ENCODE results near the gene DOCK1.

The DOCK1 gene

GRCh38 chr10:127003032-127003685 lies 97.9 kb downstream of the DOCK1 start:
- in situ Hi-C loops (cut with HindIII; ENCODE audit: low sequenced_read_pairs) = no loop called here

GRCh38 chr10:127006453-127006852 lies 101.2 kb downstream of the DOCK1 start:
- in situ Hi-C loops (cut with HindIII; ENCODE audit: low sequenced_read_pairs) = no loop called here

GRCh38 chr10:127009366-127009765 lies 104.1 kb downstream of the DOCK1 start:
- in situ Hi-C loops (cut with HindIII; ENCODE audit: low sequenced_read_pairs) = no loop called here

DNA sequence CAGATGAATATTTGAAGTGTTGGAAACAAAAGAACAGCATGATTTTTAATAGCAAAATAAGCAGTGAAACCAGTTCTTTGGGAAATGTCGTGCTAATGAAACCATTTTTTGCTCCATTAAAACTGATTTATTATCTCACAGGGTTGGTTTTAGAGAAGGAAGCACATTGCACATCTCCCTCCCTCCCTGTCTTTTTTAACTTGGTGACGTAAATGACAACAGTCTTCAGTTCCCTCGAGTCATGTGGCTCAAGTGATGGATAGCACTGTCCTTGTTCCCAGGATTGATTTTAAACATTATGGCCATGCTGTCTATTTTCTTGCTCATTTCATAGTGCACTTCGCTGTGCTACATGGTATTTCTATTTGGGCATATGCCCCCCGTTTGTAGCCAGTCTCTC lies 105.9 kb downstream of the DOCK1 start:
- in situ Hi-C loops (cut with HindIII; ENCODE audit: low sequenced_read_pairs) = no loop called here

- in situ Hi-C loops (cut with HindIII; ENCODE audit: low sequenced_read_pairs) = no loop called here
These were observed 107.0 kb downstream of the DOCK1 start for GRCh38 chr10:127012071-127012768.

GRCh38 chr10:127012769-127013152 lies 107.5 kb downstream of the DOCK1 start:
- in situ Hi-C loops (cut with HindIII; ENCODE audit: low sequenced_read_pairs) = no loop called here

DNA sequence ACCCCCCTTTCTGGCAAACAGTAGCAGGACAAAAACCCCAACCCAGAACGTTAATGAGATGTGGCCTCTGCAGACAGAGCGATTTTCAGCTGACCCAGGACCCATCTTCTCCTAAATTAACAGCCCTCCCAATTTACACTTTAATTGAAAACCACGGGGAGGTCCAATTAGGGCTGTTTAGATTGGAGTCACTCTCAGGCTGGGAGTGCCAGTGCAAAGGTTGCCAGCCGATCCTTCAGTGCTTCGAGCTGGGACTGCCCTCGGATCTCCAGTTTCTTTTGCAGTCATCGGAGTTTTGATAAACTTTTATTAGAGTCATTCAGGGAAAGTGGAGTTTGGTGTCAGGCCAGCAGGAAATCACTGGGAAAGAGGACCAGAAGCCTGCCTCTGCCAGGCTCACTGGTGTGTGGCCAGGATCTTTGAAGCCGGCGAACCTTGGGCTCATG lies 108.0 kb downstream of the DOCK1 start:
- in situ Hi-C loops (cut with HindIII; ENCODE audit: low sequenced_read_pairs) = no loop called here

DNA sequence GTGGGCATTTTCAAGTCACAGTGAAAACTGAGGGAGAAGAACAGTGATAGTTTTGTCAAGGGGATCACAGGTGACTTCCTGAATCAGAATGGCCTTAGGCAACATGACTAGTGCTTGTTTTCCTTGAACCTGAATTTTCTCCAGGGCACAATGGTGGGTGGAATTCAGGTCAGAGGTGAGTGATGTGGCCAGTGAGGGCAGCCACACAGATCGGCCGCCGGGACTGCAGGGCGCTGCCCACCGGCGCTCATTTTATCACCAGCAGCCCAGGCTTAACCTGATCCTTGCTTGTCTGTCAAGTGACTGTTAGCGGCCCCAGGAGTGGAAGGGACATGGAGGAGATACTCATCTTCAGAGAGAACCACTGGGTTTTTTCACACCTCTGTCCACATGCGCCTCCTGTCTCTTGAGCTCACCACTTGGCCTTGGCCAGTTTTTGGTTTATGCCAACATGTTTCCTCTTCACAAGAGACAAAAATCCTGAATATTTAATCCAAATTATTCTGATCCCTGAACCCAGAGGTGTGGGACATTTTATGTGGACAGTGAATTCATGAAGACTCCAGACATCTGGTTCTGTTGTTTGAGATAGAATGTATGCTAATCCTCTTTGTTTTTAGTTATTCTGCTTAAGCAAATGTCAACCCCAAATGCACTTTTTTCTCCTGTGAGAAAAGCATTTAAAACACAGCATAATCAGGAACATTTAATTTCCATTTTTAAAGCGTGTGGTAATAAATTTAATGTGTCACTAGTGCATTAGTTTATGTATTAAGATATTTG lies 108.7 kb downstream of the DOCK1 start:
- in situ Hi-C loops (cut with HindIII; ENCODE audit: low sequenced_read_pairs) = no loop called here

GRCh38 chr10:127014671-127015070 lies 109.4 kb downstream of the DOCK1 start:
- in situ Hi-C loops (cut with HindIII; ENCODE audit: low sequenced_read_pairs) = no loop called here

DNA sequence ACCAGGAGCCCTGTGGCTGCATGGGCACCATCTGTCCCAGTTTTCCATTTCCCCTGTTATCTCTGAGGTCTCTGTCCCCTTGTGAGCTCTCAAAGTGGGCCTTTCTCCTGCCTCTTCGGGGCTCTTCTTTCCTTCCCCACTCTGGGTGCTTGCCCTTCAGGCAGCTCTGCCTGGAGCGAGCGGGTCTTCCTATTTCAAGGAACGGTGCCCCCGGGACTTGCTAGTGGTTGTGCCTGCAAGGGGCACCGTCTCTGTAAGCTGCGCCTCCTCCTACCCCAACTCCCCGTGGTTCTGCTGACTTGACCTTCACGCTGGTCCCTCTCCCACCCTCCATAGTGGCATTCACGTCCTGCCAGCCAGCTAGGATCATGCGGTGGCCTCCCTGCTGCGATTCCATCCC lies 110.1 kb downstream of the DOCK1 start:
- in situ Hi-C loops (cut with HindIII; ENCODE audit: low sequenced_read_pairs) = no loop called here

- in situ Hi-C loops (cut with HindIII; ENCODE audit: low sequenced_read_pairs) = no loop called here
These were observed 111.1 kb downstream of the DOCK1 start for GRCh38 chr10:127016331-127016730.

DNA sequence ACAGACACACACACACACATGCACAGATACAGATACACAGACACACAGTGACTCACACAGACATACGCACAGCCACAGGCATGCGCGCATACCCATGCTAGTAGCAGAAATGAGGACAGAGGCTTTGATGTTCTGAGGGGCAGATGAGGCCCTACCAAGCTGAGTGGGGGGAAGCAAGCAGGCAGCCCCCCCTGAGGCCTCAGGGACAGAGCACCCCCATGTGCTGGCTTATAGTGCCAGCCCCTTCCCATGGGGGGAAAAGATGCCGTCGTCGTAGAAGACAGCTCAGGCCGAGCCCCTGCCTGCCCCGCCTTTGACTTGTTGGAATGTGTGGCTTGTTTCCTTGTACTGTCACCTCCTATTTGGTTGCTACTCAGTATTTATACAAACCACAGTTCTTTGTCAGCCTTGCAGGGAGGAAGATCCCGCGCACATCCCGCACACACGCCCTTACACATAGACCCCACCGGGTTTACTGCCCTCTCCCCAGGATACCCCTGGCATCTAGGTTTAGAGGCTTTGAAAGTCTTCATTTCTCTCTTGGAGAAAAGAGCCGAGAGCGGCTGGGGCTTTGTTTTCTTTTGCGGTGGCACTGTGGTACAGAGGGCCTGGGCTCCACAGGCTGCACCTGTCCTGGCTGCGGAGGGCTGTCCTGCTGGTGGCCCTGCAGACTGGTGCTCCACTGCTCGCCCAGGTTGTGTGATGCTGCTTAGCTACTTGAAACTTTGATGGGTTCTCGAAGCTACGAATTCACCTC lies 112.5 kb downstream of the DOCK1 start:
- in situ Hi-C loops (cut with HindIII; ENCODE audit: low sequenced_read_pairs) = no loop called here

- in situ Hi-C loops (cut with HindIII; ENCODE audit: low sequenced_read_pairs) = no loop called here
These were observed 113.0 kb downstream of the DOCK1 start for GRCh38 chr10:127018298-127018650.

- in situ Hi-C loops (cut with HindIII; ENCODE audit: low sequenced_read_pairs) = no loop called here
These were observed 113.5 kb downstream of the DOCK1 start for GRCh38 chr10:127018766-127019165.

- in situ Hi-C loops (cut with HindIII; ENCODE audit: low sequenced_read_pairs) = no loop called here
These were observed 115.0 kb downstream of the DOCK1 start for GRCh38 chr10:127020260-127020659.

DNA sequence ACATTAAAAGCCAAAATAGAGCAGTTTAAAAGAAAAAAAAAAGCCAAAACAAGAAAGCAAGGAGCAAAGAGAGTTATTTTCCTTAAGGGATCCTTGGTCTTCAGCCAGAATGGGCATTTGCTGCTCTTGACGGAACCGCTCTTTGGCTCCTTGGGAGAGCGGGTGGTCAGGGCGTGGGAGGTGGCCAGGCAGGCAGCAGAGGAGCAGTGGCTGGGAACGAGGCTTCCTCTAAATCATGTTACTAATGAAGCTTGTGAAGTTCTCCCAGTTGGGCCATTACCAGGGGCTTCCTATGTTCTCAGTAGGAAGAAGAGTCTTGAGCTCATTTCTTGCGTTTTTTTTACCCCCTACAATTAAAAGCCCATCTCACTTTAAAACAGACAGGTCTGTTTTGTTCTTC lies 116.6 kb downstream of the DOCK1 start:
- in situ Hi-C loops (cut with HindIII; ENCODE audit: low sequenced_read_pairs) = no loop called here

DNA sequence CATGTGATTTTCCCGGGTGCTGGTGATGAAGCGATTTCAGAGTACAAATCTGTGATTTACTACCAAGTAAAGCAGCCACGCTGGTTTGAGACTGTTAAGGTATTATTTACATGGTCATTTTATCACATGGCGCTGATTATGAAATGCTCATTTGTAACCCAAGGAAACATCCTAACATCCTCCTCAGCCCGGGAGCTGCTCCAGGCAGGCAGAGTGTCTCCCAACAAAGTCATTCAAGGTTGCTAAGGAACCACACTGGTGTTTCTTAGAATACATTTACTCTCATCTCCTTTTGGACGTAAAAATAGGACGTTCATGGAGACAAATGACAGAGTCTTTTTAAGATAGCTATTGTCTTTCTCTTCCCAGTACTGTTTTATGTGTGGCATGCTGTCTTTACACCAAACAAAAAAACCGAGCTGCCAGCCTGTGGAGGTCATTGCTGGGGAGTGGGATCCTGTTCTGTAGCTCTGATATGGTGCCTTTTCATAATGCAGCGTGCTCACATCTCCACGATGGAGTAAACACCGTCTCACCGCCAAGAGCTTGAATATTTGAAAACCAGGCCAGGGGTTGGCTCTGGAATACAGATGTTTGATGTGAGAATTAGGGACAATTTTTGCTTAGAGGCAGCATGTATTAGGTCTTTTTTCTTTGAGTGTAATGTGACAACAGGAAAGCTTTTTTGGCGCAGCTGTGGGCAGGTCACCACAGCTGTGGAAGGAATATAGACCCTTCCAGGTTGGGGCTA lies 119.6 kb downstream of the DOCK1 start:
- in situ Hi-C loops (cut with HindIII; ENCODE audit: low sequenced_read_pairs) = no loop called here

DNA sequence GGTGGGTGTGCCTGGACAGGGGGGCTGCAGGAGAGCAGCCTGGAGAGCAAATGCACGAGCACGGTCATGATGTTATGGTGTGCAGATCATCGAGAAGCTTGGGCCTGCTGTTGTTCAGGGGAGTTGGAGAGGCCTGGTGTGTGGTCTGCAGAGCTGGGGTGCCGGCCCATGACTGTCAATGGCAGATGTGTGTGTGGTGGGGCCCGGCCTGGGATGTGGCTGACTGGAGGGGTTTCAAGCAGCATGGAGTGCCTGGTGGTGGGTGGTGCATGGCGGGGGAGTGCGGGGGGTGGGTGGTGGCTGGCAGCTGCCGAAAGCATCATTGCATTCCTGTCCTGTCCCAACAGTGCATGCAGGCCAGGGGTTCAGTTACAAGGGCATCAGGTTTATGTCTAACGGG lies 122.6 kb downstream of the DOCK1 start:
- in situ Hi-C loops (cut with HindIII; ENCODE audit: low sequenced_read_pairs) = no loop called here

DNA sequence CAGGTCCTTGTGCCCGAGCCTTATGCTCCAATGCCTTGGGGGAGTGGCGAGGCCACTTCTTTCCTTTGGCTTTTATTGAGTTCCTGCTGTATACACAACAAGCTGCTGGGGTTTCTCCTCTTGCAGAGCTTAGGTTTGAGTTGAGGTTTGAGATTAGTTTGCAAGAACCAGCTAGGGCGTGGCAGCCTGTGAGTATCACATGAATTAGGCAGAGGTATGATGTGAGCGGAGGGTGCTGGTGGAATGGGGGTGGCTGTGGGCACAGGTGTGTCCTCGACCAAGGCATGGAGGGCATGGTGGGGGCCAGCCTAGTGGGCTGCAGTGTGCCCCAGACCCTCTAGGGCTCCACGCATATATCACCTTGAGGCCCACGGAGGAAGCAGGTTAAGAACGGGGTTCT lies 123.3 kb downstream of the DOCK1 start:
- in situ Hi-C loops (cut with HindIII; ENCODE audit: low sequenced_read_pairs) = no loop called here

DNA sequence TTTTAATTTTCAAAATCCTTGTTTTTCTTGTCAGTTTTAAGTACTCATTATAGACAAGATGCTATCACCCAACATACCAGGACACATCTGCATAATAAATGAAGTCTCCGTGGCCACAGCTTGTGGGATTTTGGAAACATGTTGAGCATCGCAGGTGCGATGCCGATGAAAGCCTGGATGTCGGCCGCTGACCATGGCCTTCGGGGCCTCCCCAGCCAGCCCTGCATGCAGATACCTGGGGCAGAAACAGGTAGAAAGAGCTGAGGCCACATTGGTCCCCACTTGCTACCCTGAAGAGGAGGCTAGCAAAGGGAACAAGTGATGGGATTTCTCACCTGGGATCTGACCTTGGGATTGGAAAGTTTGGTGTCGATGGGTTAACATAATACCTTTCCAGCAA lies 123.8 kb downstream of the DOCK1 start:
- in situ Hi-C loops (cut with HindIII; ENCODE audit: low sequenced_read_pairs) = no loop called here
